ENCODE data around the gene CCDC91.
"Not testable (repeated sequence)": the region's sequence is repeated elsewhere in the genome, so short reads cannot be mapped to it uniquely, and the experiment has no call there.

CCDC91 gene

GRCh38 chr12:28232211-28232928 is 42.1 kb downstream of the CCDC91 start:
- no peak for DNase-seq (ENCODE audit: low spot score)

GRCh38 chr12:28234444-28234843 is 44.2 kb downstream of the CCDC91 start:
- DNase-seq (ENCODE audit: low spot score), result no peak

- no peak for DNase-seq (ENCODE audit: low spot score)
Observed at GRCh38 chr12:28235015-28235414, 44.8 kb downstream of the CCDC91 start.

GRCh38 chr12:28235985-28236384 is 45.7 kb downstream of the CCDC91 start:
- DNase-seq (ENCODE audit: low spot score), result no peak

- no peak for DNase-seq (ENCODE audit: low spot score)
Observed at GRCh38 chr12:28237423-28237822, 47.2 kb downstream of the CCDC91 start.

- peak; percentile 44 for DNase-seq (ENCODE audit: low spot score)
Observed at GRCh38 chr12:28239918-28240317, 49.7 kb downstream of the CCDC91 start.

- no peak for DNase-seq (ENCODE audit: low spot score)
Observed at GRCh38 chr12:28240853-28241252, 50.6 kb downstream of the CCDC91 start.

- DNase-seq (ENCODE audit: low spot score), result no peak
Observed at GRCh38 chr12:28242129-28242495, 51.9 kb downstream of the CCDC91 start.

- DNase-seq (ENCODE audit: low spot score), result peak; percentile 55
Observed at GRCh38 chr12:28242496-28243309, 52.4 kb downstream of the CCDC91 start.

- DNase-seq (ENCODE audit: low spot score), result no peak
Observed at GRCh38 chr12:28243310-28243633, 53.0 kb downstream of the CCDC91 start.

GRCh38 chr12:28247806-28248205 is 57.5 kb downstream of the CCDC91 start:
- no peak for DNase-seq (ENCODE audit: low spot score)

GRCh38 chr12:28248555-28249145 is 58.4 kb downstream of the CCDC91 start:
- no peak for DNase-seq (ENCODE audit: low spot score)

GRCh38 chr12:28253161-28253641 is 62.9 kb downstream of the CCDC91 start:
- DNase-seq (ENCODE audit: low spot score), result no peak

- no peak for DNase-seq (ENCODE audit: low spot score)
Observed at GRCh38 chr12:28257411-28257810, 67.2 kb downstream of the CCDC91 start.

- no peak for DNase-seq (ENCODE audit: low spot score)
Observed at GRCh38 chr12:28258998-28259397, 68.7 kb downstream of the CCDC91 start.

- DNase-seq (ENCODE audit: low spot score), result no peak
Observed at GRCh38 chr12:28265435-28266042, 75.3 kb downstream of the CCDC91 start.

- DNase-seq (ENCODE audit: low spot score), result not testable (repeated sequence)
Observed at GRCh38 chr12:28267920-28268607, 77.8 kb downstream of the CCDC91 start.

GRCh38 chr12:28268608-28269229 is 78.5 kb downstream of the CCDC91 start:
- DNase-seq (ENCODE audit: low spot score), result no peak

- no peak for DNase-seq (ENCODE audit: low spot score)
Observed at GRCh38 chr12:28269851-28270250, 79.6 kb downstream of the CCDC91 start.

- DNase-seq (ENCODE audit: low spot score), result no peak
Observed at GRCh38 chr12:28278499-28278898, 88.2 kb downstream of the CCDC91 start.

- DNase-seq (ENCODE audit: low spot score), result no peak
Observed at GRCh38 chr12:28278960-28279359, 88.7 kb downstream of the CCDC91 start.

GRCh38 chr12:28286352-28286751 is 96.1 kb downstream of the CCDC91 start:
- no peak for DNase-seq (ENCODE audit: low spot score)

All from hematopoietic multipotent progenitor cell treated with erythropoietin and hydrocortisone succinate and interleukin-3 and kit ligand, for 15 days (in vitro differentiated cells).